GM19438 (cell line): ENCODE results near the gene WRAP53.

Source experiments
- ATAC-seq: cut with Tn5 transposase; IDR thresholded peaks from one replicate; pipeline ENCODE4 v1.9.1; 2021; ENCODE audit warnings: low read depth; ENCODE audit not compliant: unreplicated experiment

WRAP53 gene

GRCh38 chr17:7739746-7740145, 51.5 kb downstream of the WRAP53 start:
- ATAC-seq: no peak

- no peak for ATAC-seq
Observed at GRCh38 chr17:7740481-7741001, 52.3 kb downstream of the WRAP53 start.

- ATAC-seq: no peak
Observed at GRCh38 chr17:7742729-7743128, 54.5 kb downstream of the WRAP53 start.

GRCh38 chr17:7744416-7744815, 56.1 kb downstream of the WRAP53 start:
- no peak for ATAC-seq

- ATAC-seq: no peak
Observed at GRCh38 chr17:7745748-7746470, 57.6 kb downstream of the WRAP53 start.

- no peak for ATAC-seq
Observed at GRCh38 chr17:7747635-7748071, 59.4 kb downstream of the WRAP53 start.

- no peak for ATAC-seq
Observed at GRCh38 chr17:7748076-7748775, 59.9 kb downstream of the WRAP53 start.

- no peak for ATAC-seq
Observed at GRCh38 chr17:7750321-7750821, 62.1 kb downstream of the WRAP53 start.
